Gastroesophageal sphincter (tissue), 3 donors: ENCODE data around the gene BBS1.

Experiments used
- EP300 ChIP-seq: sonication (generic); formaldehyde crosslinking; IDR thresholded peaks from one replicate; pipeline ENCODE4 v1.6.1; 2017; ENCODE audit warnings: antibody characterized with exemption, mild to moderate bottlenecking
- POLR2A ChIP-seq, 2 donors: fragments of 450-650 bp; IDR thresholded peaks; one replicate each; pipeline ENCODE4 v1.6.1; 2017; ENCODE audit warnings: antibody characterized with exemption in 2 of 2, mild to moderate bottlenecking in 2 of 2, moderate library complexity in 1 of 2
- POLR2AphosphoS5 ChIP-seq: sonication (generic); formaldehyde crosslinking; IDR thresholded peaks from one replicate; pipeline ENCODE4 v1.6.1; 2017; ENCODE audit warnings: antibody characterized with exemption
- TF ChIP-seq, protein P1 (sequence below), 4 experiments: fragments of 200-600 bp in 2 of 4; fragments of 450-650 bp in 2 of 4; sonication (generic) in 1 of 4; IDR thresholded peaks; one replicate each; pipeline ENCODE4 v1.5.1; 2017 to 2019; ENCODE audit warnings: antibody characterized with exemption in 4 of 4, mild to moderate bottlenecking in 2 of 4, moderate library complexity in 2 of 4

DNA sequence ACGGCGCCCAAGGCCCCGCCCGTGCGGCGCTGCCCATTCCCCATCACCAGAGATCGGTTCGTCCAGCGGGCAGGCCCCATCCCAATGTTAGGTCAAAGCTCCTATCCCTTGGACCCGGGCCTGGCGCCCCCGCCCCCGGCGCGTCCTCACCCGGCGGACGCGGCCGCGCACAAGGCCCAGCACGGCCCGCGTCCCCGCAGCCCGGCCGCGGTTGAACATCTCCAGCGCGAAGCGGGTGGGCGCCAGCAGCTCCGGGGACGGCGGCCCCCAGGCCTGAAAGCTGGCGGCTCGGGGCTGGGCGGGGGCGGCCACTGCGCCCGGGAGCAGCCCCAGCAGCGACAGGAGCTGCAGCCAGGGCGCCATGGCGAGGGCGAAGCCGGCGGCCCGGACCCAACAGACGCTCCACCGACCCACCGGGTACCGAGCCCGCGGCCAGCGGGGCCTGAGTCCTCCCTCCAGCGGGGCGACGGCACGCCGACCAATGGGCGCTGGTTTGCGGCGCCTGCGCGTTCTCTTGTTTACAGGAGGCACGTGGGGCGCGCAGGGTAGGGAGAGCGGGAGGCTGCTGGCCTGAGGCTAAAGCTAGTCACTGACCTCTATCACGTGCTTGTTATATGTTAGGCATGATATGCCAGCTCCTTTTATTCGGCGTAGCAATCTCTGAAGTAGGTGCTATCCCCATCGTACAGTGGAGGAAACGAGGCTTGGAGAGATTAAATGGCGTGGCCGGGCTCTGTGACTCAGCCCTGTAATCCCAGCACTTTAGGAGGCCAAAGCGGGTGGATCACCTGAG lies 57.9 kb downstream of the BBS1 start, which contains the start of gene CTSF:
- TF ChIP-seq, protein P1, sequence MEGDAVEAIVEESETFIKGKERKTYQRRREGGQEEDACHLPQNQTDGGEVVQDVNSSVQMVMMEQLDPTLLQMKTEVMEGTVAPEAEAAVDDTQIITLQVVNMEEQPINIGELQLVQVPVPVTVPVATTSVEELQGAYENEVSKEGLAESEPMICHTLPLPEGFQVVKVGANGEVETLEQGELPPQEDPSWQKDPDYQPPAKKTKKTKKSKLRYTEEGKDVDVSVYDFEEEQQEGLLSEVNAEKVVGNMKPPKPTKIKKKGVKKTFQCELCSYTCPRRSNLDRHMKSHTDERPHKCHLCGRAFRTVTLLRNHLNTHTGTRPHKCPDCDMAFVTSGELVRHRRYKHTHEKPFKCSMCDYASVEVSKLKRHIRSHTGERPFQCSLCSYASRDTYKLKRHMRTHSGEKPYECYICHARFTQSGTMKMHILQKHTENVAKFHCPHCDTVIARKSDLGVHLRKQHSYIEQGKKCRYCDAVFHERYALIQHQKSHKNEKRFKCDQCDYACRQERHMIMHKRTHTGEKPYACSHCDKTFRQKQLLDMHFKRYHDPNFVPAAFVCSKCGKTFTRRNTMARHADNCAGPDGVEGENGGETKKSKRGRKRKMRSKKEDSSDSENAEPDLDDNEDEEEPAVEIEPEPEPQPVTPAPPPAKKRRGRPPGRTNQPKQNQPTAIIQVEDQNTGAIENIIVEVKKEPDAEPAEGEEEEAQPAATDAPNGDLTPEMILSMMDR (IDR thresholded peaks at IDR 0.05): no peak
- no peak for TF ChIP-seq POLR2AphosphoS5
- TF ChIP-seq POLR2A (IDR thresholded peaks at IDR 0.05): peak; percentile 33 to 53
- no peak for TF ChIP-seq EP300
